ENCODE data around the gene WDR93. TPM values are rescaled to one million over a fixed set of nuclear protein-coding genes. Genes with fewer than 3 reads are reported as not detected.

The WDR93 gene
- total and polyA plus RNA-seq, 9 donors, result 0.04 to 0.32 (median 0.18) TPM; not detected in 1

DNA sequence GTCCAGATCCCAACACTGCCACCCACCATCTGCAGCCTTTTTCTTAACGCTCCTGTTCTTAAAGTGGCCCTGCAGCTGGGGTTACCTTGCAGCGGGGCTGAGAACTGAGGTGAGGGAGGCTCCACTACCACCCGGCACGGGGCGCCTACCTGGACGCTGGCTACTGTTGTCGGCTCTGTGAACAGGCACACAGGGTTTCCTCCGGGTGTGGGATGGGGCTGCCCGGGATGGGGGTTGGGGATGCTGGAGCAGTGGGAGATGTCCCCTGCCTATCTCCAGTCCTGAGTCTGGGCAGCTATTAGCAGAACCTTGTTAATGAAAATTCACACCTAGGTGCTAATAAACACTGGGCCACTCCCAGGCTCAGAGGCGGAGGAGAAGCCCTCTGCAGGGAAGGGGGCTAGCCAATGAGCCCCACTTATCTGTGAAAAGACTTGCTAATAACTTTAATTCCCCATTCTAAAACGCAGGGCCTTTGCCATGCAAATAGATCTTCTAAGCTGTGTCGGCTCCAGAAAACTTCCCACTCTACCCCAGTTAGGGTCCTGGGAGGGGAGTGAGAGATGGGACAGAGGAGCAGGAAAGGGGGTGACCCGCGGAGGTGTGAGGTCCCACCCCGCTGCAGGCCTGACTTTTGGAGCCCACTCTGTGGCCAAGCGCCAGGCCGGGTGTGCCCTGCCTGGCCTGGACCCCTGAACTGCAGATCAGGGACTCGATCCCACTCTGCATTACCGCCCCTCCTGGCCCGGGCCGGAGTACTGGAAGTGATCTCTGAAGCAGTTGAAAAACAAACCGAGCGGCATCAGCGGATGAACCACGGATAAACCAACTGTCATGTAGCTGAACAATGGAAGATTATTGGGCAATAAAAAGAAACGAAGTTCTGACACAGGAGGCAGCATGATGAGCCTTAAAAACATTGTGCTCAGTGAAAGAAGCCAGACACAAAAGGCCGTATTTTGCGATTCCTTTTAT, 57.4 kb downstream of the WDR93 start:
- 21% methylated on average over 25 of the region's 28 CpGs for WGBS (ENCODE audit: insufficient coverage)
- Histone ChIP-seq H3K4me1 (ENCODE audit: control insufficient read depth, insufficient read depth, low read length) (peaks cover 10% of the 10 kb centered on the region), H3K36me3 (ENCODE audit: control insufficient read depth, insufficient read depth, low read length) (no peaks in the 10 kb centered on the region), H3K9me3 (replicated peaks; ENCODE audit: control insufficient read depth, low read depth, low read length) (no peaks in the 10 kb centered on the region), H3K4me3 (ENCODE audit: low read length) (no peak overlapping the region), H3K27ac (ENCODE audit: low read length) (no peak overlapping the region), H3K27me3 (ENCODE audit: control insufficient read depth, insufficient read depth, low read length) (peaks cover 58% of the 10 kb centered on the region)
- DNase-seq, result no peak

DNA sequence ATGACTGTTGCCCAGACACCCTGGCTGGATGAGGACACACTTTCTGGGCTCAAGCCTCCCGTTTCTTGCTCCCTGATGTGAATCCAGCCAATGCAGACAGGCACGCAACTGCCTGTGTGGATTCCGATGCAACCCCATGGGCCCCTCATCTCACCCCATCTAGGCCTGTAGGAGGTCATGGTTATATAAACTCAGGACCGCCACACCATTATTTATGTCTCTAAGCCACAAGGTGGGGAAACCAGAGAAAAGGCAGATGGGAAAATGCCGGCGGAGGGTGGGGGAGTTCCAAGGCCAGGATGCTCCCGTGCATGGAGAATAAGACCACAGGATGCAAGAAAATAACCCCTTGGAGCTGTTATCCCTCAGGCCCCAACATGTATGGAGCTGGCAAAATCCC, 58.4 kb downstream of the WDR93 start:
- H3K4me3 ChIP-seq (ENCODE audit: low read length), result no peak overlapping the region
- H3K27ac ChIP-seq (ENCODE audit: low read length), result no peak overlapping the region
- 52% methylated on average over 6 of the region's 7 CpGs for WGBS (ENCODE audit: insufficient coverage)
- H3K9me3 ChIP-seq (replicated peaks; ENCODE audit: control insufficient read depth, low read depth, low read length), result no peaks in the 10 kb centered on the region
- H3K4me1 ChIP-seq (ENCODE audit: control insufficient read depth, insufficient read depth, low read length), result peaks cover 10% of the 10 kb centered on the region
- H3K36me3 ChIP-seq (ENCODE audit: control insufficient read depth, insufficient read depth, low read length), result no peaks in the 10 kb centered on the region
- DNase-seq, result no peak
- peaks cover 58% of the 10 kb centered on the region for H3K27me3 ChIP-seq (ENCODE audit: control insufficient read depth, insufficient read depth, low read length)

DNA sequence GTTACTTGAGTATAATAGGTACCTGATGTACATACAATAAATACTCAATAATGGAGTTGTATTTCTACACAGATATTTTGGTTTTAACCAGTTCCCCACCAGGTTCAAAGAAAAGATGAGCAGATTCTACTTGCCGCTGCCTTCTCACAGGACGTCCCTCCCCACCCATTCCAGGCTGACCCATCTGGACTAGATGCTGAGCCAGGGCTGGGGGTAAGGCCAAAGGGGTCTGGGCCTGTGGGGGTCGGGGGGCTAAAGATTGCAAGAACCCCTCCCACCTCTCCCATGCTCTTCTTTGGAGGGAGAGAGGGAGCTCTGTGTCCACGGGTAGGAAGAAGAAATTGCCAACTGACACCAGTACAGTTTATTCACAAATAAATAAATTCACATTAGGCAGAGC, 58.9 kb downstream of the WDR93 start:
- WGBS (ENCODE audit: insufficient coverage), result no CpG with 5 or more reads among the region's 4 CpGs
- peaks cover 10% of the 10 kb centered on the region for H3K4me1 ChIP-seq (ENCODE audit: control insufficient read depth, insufficient read depth, low read length)
- H3K9me3 ChIP-seq (replicated peaks; ENCODE audit: control insufficient read depth, low read depth, low read length), result no peaks in the 10 kb centered on the region
- no peak overlapping the region for H3K27ac ChIP-seq (ENCODE audit: low read length)
- DNase-seq, result no peak
- peaks cover 58% of the 10 kb centered on the region for H3K27me3 ChIP-seq (ENCODE audit: control insufficient read depth, insufficient read depth, low read length)
- H3K4me3 ChIP-seq (ENCODE audit: low read length), result no peak overlapping the region
- H3K36me3 ChIP-seq (ENCODE audit: control insufficient read depth, insufficient read depth, low read length), result no peaks in the 10 kb centered on the region

DNA sequence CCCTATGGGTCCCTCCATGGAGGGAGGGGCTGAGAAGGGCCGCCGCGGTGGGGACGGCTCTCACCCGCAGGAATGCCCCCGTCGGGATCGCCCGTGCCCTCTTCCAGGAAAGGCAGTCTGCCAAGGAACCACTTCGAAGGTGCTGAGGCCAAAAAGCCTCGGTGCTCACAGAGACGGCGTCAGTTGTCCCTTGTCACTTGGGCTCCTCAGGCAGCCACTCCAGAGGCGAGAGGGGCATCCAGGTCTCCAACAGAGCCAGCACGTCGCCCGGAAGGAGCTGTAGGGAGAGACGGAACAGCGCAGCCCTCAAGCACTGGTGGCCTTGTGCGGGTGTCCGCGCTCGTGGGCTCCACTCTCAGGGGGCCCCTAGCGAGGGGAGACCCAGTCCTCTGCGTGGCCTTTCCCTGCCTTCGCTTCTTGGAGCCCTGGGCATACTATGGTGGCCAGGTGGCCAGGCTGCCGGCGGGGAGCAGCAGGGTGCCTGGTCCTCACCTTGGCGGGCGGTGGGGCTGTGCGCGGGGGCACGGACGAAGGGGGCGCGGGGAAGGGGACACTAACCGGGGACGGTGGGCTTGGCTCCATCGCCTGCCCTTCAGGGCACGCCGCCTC, 59.4 kb downstream of the WDR93 start:
- DNase-seq, result no peak
- 2% methylated on average over 41 of the region's 41 CpGs for WGBS (ENCODE audit: insufficient coverage)
- Histone ChIP-seq H3K27ac (ENCODE audit: low read length) (no peak overlapping the region), H3K4me1 (ENCODE audit: control insufficient read depth, insufficient read depth, low read length) (peaks cover 10% of the 10 kb centered on the region), H3K36me3 (ENCODE audit: control insufficient read depth, insufficient read depth, low read length) (no peaks in the 10 kb centered on the region), H3K9me3 (replicated peaks; ENCODE audit: control insufficient read depth, low read depth, low read length) (no peaks in the 10 kb centered on the region), H3K4me3 (ENCODE audit: low read length) (peak overlapping the region; percentile 37), H3K27me3 (ENCODE audit: control insufficient read depth, insufficient read depth, low read length) (peaks cover 55% of the 10 kb centered on the region)

DNA sequence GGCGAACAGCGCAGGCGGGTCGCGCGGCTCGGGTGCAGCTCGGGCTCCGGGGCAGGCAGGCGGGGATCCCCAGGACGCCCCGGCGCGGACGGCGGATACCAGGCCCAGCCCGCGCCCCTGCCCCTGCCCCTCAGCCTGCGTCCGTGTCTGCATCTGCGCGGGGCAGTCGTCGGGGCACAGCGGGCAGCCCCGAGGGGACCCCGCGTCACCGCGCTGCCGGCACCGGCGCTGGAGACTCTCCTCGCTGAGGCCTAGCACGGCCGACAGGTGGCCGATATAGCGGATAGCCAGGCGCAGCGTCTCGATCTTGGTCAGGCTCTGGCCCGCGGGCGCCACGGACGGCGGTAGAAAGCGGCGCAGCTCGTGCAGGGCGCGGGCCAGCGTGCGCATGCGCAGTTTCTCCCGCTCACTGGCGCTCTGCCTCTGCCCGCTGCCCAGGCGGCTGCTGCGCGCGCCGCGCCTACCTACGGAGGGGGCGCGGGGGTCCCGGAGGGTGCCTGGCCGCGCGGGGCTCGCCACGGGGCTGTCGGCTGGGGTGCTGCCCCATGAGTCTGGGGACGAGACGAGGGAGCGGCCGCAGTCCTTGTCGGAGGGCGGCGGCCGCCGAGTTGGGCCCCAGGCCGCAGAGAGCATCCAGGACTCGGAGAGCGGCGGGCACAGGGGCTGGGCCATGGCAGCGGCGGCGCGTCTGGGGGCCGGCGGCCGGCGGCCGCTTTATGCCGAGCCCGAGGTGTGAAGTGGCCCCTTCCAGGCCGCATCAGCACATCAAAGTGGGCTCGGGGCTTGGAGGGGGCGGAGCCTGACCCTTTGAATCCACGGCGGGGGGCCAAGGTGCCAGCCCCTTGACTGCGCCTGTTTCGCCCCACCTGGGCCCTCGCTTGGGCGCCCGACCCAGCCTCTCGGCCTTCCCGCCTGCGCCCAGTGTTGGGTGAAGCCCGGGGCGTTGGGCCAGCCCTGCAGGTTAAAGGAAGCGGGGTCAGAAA, 60.2 kb downstream of the WDR93 start, which contains the start of gene MESP1:
Gene MESP1, minus strand, starts transcription at position 690 of the 983 bp plus-strand sequence. Its CDS starts 18 bp downstream, at position 672.
- Histone ChIP-seq H3K4me1 (ENCODE audit: control insufficient read depth, insufficient read depth, low read length) (peaks cover 10% of the 10 kb centered on the region), H3K9me3 (replicated peaks; ENCODE audit: control insufficient read depth, low read depth, low read length) (no peaks in the 10 kb centered on the region), H3K27me3 (ENCODE audit: control insufficient read depth, insufficient read depth, low read length) (peaks cover 48% of the 10 kb centered on the region), H3K36me3 (ENCODE audit: control insufficient read depth, insufficient read depth, low read length) (no peaks in the 10 kb centered on the region), H3K27ac (ENCODE audit: low read length) (no peak within 1 kb of the TSS), H3K4me3 (ENCODE audit: low read length) (peak within 1 kb of the TSS; percentile 47)
- 1% methylated on average over 114 of the region's 114 CpGs for WGBS (ENCODE audit: insufficient coverage)
- DNase-seq, result peak; percentile 96

DNA sequence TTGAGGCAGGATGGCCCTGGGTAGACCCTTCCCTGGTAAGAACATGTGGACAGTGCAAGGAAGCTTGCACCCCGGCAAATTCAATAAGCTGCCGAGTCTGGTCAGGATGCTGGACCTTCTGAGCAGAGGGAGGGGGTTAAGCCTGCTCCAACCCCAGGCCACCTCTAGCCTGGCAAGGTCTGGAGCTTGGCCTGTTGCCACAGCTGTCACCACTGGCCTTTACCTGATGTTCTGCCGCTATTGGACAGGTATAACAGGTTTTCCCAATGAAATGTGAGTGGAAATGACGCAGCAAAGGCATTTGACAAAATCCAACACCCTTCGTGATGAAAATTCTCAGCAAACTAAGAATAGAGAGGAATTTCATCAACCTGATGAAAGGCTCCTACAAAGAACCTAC, 61.1 kb downstream of the WDR93 start:
- H3K9me3 ChIP-seq (replicated peaks; ENCODE audit: control insufficient read depth, low read depth, low read length), result no peaks in the 10 kb centered on the region
- no peak overlapping the region for H3K27ac ChIP-seq (ENCODE audit: low read length)
- WGBS (ENCODE audit: insufficient coverage), result 100% methylated on average over 1 of the region's 5 CpGs
- H3K36me3 ChIP-seq (ENCODE audit: control insufficient read depth, insufficient read depth, low read length), result no peaks in the 10 kb centered on the region
- H3K27me3 ChIP-seq (ENCODE audit: control insufficient read depth, insufficient read depth, low read length), result peaks cover 39% of the 10 kb centered on the region
- H3K4me3 ChIP-seq (ENCODE audit: low read length), result no peak overlapping the region
- H3K4me1 ChIP-seq (ENCODE audit: control insufficient read depth, insufficient read depth, low read length), result peaks cover 10% of the 10 kb centered on the region
- no peak for DNase-seq

DNA sequence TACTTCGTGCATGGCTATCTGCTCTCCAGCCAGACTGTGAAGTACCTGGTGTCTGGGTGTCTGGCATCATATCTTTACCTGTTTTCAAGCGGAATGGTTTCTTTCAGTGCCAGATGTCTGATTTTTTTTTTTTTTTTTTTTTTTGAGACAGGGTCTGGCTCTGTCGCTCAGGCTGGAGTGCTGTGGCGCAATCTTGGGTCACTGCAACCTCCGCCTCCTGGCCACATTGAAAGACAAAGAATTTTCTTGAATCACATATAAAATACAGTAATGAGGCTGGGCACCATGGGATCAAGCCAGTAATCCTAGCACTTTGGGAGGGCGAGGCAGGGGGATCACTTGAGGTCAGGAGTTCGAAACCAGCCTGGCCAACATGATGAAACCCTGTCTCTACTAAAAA, 63.2 kb downstream of the WDR93 start:
- WGBS (ENCODE audit: insufficient coverage), result no CpG with 5 or more reads among the region's 7 CpGs
- H3K4me1 ChIP-seq (ENCODE audit: control insufficient read depth, insufficient read depth, low read length), result peaks cover 10% of the 10 kb centered on the region

DNA sequence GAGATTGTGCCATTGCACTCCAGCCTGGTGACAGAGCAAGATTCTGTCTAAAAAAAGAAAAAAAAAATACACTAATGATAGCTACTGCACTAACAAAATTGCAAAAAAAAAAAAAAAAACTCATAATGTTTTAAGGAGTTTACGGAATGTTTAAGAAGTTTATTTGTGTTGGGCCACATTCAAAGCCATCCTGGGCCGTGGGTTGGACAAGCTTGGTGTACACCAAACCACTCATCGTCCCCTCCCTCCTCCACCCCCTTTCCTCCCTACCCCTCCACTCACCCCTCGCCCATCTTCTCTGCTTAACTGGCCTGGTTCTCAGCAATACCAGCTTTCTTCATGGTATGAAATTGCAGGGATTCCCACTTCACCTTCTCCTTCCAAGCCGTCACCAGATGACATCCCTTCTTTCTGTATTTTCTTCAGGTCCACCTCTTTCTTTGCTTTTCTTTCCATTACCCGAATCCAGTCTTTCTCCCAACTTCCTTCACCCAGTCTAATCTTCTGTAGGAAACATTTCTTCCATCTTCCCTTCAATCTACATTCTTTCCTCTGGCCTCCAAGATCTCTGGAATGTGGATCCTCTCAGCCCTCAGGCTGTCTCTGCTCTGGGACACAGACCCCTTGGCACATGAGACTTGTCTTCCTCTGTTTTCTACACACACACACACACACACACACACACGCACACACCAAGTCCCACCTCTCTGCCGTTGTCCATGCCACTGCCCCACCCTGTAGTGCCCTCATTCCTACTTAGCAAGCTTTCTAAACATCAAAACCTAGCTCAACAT, 63.9 kb downstream of the WDR93 start:
- Histone ChIP-seq H3K4me1 (ENCODE audit: control insufficient read depth, insufficient read depth, low read length) (peaks cover 10% of the 10 kb centered on the region), H3K4me3 (ENCODE audit: low read length) (no peak overlapping the region), H3K36me3 (ENCODE audit: control insufficient read depth, insufficient read depth, low read length) (no peaks in the 10 kb centered on the region), H3K9me3 (replicated peaks; ENCODE audit: control insufficient read depth, low read depth, low read length) (no peaks in the 10 kb centered on the region), H3K27me3 (ENCODE audit: control insufficient read depth, insufficient read depth, low read length) (peaks cover 14% of the 10 kb centered on the region), H3K27ac (ENCODE audit: low read length) (no peak overlapping the region)
- DNase-seq, result no peak
- 75% methylated on average over 5 of the region's 8 CpGs for WGBS (ENCODE audit: insufficient coverage)

More for the DNA sequence above, 63.2 kb downstream of the WDR93 start:
- Histone ChIP-seq H3K4me3 (ENCODE audit: low read length) (no peak overlapping the region), H3K27ac (ENCODE audit: low read length) (no peak overlapping the region), H3K27me3 (ENCODE audit: control insufficient read depth, insufficient read depth, low read length) (peaks cover 21% of the 10 kb centered on the region), H3K9me3 (replicated peaks; ENCODE audit: control insufficient read depth, low read depth, low read length) (no peaks in the 10 kb centered on the region), H3K36me3 (ENCODE audit: control insufficient read depth, insufficient read depth, low read length) (no peaks in the 10 kb centered on the region)
- DNase-seq, result no peak

DNA sequence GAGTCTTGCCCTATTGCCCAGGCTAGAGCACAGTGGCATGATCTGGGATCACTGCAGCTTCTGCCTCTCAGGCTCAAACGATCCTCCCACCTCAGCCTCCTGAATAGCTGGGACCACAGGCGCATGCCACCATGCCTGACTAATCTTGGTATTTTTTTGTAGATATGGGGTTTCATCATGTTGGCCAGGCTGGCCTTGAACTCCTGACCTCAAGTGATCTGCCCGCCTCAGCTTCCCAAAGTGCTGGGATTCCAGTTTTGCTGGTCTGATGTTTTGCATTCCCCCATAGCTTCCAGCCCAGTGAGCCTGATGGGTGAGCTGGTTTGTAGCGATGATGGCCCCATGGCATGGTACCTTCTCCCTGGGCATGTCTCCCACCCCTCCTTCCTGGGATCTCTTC, 65.1 kb downstream of the WDR93 start:
- 80% methylated on average over 1 of the region's 4 CpGs for WGBS (ENCODE audit: insufficient coverage)
- DNase-seq, result no peak

More for the DNA sequence above, 65.1 kb downstream of the WDR93 start:
- H3K27me3 ChIP-seq (ENCODE audit: control insufficient read depth, insufficient read depth, low read length), result peaks cover 7% of the 10 kb centered on the region
- H3K9me3 ChIP-seq (replicated peaks; ENCODE audit: control insufficient read depth, low read depth, low read length), result no peaks in the 10 kb centered on the region
- H3K4me3 ChIP-seq (ENCODE audit: low read length), result no peak overlapping the region
- no peaks in the 10 kb centered on the region for H3K36me3 ChIP-seq (ENCODE audit: control insufficient read depth, insufficient read depth, low read length)
- H3K4me1 ChIP-seq (ENCODE audit: control insufficient read depth, insufficient read depth, low read length), result peaks cover 8% of the 10 kb centered on the region
- H3K27ac ChIP-seq (ENCODE audit: low read length), result no peak overlapping the region

All from muscle of leg (tissue), 11 donors.